Upper lobe of right lung (tissue), 1 donor: ENCODE data around the gene AKR7A2. TPM values are rescaled to one million over a fixed set of nuclear protein-coding genes. Genes with fewer than 3 reads are reported as not detected.
A peak's percentile ranks its signal among the peaks of the same experiment; 100 is the strongest.

Source experiments
- ATAC-seq: fragments of 200-7000 bp; cut with Tn5 transposase; one replicate; pipeline ENCODE4 v1.9.1; 2020; ENCODE audit warnings: mild to moderate bottlenecking, moderate library complexity
- DNase-seq: peaks from one replicate; pipeline ENCODE4 v3.0.0-alpha.2; 2020
- H3K27ac ChIP-seq: fragments of 200-600 bp; one replicate; pipeline ENCODE4 v1.8.0; 2022
- H3K27me3 ChIP-seq: fragments of 200-600 bp; one replicate; pipeline ENCODE4 v1.8.0; 2022; ENCODE audit warnings: mild to moderate bottlenecking
- H3K36me3 ChIP-seq: fragments of 200-600 bp; one replicate; pipeline ENCODE4 v1.8.0; 2022
- H3K4me1 ChIP-seq: fragments of 200-600 bp; one replicate; pipeline ENCODE4 v1.8.0; 2022
- H3K4me3 ChIP-seq: fragments of 200-600 bp; one replicate; pipeline ENCODE4 v1.8.0; 2022; ENCODE audit warnings: mild to moderate bottlenecking
- H3K9me3 ChIP-seq: fragments of 200-600 bp; one replicate; pipeline ENCODE4 v1.8.0; 2022
- intact Hi-C: fragments of 100-400 bp; cut with DNase I; formaldehyde crosslinking; loops from one replicate; pipeline ENCODE4 v1.11.0; 2022
- total RNA-seq: library from RNA; stranded (reverse); fragmentation: NEBNext Ultra II Directional; extraction: Animal tissue kit (Norgen Biotek cat#: 25700); gene quantifications from one replicate; pipeline ENCODE4 v1.2.1, GENCODE V29; 2021
- TF ChIP-seq, protein P1 (sequence below): fragments of 200-600 bp; IDR thresholded peaks from one replicate; pipeline ENCODE4 v1.8.0; 2022; ENCODE audit warnings: antibody characterized with exemption
- donor health status: DM: no; HTN: yes; CAD: no; lungs with severe emphysema.

Gene AKR7A2
- total RNA-seq, 1 donor from 2014 or later = 39.1 TPM

DNA sequence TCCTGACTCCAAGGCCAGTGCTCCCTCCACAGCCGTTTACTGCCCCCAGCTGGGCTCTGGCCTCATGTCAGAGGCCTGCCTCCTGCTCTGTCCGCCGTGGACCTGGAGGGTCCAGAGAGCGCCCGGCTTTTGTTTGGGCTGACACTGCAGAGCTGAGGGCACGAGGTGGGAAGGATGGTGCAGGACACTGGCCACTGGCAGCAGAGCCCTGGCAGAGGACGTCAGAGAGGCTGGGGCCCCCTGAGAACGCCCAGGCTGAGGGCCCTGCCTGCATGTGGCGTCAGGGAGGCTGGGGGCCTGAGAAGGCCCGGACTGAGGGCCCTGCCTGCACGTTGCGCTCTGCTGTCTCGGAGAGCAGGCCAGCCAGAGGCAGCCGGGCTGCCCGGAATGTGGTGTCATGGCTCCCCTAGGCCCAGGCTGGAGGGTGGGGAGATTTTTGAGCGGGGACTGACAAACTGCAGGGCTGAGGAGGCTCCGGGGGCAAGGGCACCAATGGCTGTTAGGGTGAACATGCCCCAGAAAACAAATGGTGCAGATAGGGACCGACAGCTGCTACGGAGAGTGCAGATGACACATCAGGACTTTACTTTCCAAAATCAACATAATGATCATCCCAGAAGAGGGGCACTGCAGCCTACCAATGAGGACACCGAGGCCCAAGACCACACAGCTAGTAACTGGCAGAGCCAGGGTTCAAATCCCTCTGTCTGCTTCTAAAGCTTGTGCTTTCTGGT is 31.8 kb upstream of the AKR7A2 start:
- no peak for ATAC-seq

DNA sequence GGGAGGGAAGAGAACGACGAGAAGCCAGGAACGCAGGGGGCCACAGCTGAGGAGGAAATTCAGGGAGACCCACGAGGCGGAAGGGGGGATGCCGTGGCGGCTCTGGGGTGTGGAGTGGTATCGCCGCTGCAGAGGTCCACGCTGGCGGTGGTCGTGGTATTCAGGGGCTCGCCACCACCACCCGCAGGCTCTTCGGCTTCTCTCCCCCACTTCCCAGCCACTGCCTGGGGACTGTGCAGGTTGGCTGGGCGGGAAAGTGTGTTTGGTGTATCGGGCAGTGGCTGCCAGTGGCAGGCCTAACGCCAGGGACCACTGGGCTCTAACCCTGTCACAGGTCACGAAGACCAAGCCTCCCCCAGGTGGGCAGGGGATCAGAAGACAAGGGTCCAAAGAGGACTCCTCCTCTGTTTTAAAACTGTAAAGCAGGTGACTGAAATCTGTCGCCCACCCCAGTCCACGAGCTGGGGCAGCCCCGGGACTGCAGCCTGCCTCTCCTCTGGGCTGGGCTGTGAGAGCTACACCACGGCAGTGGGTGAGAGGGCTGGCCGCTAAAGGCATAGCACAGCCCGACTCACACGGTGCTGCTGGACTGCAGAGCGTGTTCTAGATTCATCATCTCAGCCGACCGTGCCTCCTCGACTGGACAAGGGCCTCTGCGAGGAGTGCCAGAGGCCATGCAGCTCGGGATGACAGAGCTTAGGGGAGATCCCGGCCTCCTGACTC is 31.1 kb upstream of the AKR7A2 start:
- no peak for ATAC-seq
- no peak for DNase-seq
- Histone ChIP-seq H3K36me3 (peaks cover 70% of the 10 kb centered on the region), H3K4me1 (no peaks in the 10 kb centered on the region), H3K9me3 (no peaks in the 10 kb centered on the region), H3K27me3 (no peaks in the 10 kb centered on the region), H3K4me3 (no peak overlapping the region), H3K27ac (no peak overlapping the region)
- TF ChIP-seq, protein P1, sequence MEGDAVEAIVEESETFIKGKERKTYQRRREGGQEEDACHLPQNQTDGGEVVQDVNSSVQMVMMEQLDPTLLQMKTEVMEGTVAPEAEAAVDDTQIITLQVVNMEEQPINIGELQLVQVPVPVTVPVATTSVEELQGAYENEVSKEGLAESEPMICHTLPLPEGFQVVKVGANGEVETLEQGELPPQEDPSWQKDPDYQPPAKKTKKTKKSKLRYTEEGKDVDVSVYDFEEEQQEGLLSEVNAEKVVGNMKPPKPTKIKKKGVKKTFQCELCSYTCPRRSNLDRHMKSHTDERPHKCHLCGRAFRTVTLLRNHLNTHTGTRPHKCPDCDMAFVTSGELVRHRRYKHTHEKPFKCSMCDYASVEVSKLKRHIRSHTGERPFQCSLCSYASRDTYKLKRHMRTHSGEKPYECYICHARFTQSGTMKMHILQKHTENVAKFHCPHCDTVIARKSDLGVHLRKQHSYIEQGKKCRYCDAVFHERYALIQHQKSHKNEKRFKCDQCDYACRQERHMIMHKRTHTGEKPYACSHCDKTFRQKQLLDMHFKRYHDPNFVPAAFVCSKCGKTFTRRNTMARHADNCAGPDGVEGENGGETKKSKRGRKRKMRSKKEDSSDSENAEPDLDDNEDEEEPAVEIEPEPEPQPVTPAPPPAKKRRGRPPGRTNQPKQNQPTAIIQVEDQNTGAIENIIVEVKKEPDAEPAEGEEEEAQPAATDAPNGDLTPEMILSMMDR = no peak
- intact Hi-C loops = no loop called here

More for the DNA sequence above, 31.8 kb upstream of the AKR7A2 start:
- Histone ChIP-seq H3K27ac (no peak overlapping the region), H3K4me3 (no peak overlapping the region), H3K27me3 (no peaks in the 10 kb centered on the region), H3K9me3 (no peaks in the 10 kb centered on the region), H3K36me3 (peaks cover 63% of the 10 kb centered on the region), H3K4me1 (no peaks in the 10 kb centered on the region)
- no peak for DNase-seq
- intact Hi-C loops = no loop called here
- TF ChIP-seq, protein P1 = no peak

DNA sequence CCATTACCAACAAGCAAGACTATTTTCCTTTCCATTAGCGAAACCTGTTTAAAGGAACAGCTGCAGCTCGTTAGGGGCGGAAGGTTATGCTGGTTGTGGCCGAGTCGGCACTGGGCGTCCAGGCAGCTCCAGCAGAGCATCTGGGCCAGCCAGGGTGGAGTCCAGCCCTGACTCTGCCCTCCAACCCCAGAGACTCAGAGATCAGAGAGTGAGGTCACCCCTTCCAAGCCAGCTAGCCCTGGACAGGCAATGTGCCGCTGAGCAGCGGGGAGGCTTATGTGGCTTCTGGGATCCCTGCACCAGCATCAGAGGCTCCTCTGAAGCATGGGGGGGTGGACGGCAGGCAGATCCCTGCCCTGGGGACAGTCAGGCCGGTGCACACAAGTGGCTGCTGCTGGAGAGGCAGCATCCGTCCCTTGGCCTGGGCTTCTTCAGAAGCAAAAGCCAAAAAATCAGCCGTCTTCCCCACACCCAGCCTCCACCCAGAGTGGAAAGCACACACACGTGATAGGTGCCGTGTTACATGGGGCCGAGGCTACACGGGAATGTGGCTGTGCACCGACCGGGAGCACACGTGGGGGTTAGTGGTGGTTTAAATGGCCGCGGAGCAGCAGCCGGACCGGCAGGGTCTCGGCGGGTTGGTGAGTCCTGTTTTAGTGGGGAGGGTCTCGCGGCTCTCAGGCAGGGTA is 30.3 kb upstream of the AKR7A2 start:
- Histone ChIP-seq H3K27ac (no peak overlapping the region), H3K27me3 (no peaks in the 10 kb centered on the region), H3K9me3 (no peaks in the 10 kb centered on the region), H3K36me3 (peaks cover 73% of the 10 kb centered on the region), H3K4me3 (no peak overlapping the region), H3K4me1 (no peaks in the 10 kb centered on the region)
- ATAC-seq (no peak), DNase-seq (no peak)
- TF ChIP-seq, protein P1 = no peak
- intact Hi-C loops = no loop called here

GRCh38 chr1:19341201-19342061 is 29.5 kb upstream of the AKR7A2 start:
- peak; percentile 83 for DNase-seq
- ATAC-seq = peak; percentile 82
- TF ChIP-seq, protein P1 = peak; percentile 85
- H3K36me3 ChIP-seq = peaks cover 73% of the 10 kb centered on the region
- intact Hi-C loops = no loop called here
- no peak overlapping the region for H3K4me3 ChIP-seq
- no peak overlapping the region for H3K27ac ChIP-seq
- no peaks in the 10 kb centered on the region for H3K27me3 ChIP-seq
- H3K4me1 ChIP-seq = no peaks in the 10 kb centered on the region
- H3K9me3 ChIP-seq = no peaks in the 10 kb centered on the region

DNA sequence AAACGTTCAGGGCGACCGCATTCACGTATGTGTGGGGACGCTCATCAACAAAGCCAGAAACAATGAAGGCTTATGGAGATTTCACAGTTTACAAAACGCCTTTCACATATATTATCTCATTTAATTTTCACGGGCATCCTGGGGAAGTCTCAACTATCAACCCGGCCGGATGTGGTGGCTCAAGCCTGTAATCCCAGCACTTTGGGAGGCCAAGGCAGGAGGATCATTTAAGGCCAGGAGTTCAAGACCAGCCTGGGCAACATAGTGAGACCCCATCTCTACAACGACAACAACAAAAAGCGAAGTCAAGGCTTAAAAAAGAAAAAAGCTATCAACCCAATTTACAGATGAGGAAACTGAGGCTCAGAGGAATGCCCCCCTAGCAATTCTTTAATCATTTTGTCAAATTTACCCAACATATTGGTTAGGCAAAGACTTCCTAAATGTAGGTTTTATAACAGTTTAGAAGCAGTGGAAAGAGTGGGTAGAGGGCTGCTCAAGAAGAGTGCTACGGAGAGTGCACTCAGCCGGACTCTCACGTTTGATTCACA is 28.5 kb upstream of the AKR7A2 start:
- Histone ChIP-seq H3K9me3 (no peaks in the 10 kb centered on the region), H3K4me3 (no peak overlapping the region), H3K27me3 (no peaks in the 10 kb centered on the region), H3K36me3 (peaks cover 72% of the 10 kb centered on the region), H3K4me1 (no peaks in the 10 kb centered on the region), H3K27ac (no peak overlapping the region)
- TF ChIP-seq, protein P1 = no peak
- no peak for DNase-seq
- no peak for ATAC-seq
- intact Hi-C loops = no loop called here
